ENCODE results near the gene TAF12.
A peak's percentile ranks its signal among the peaks of the same experiment; 100 is the strongest.

DNA sequence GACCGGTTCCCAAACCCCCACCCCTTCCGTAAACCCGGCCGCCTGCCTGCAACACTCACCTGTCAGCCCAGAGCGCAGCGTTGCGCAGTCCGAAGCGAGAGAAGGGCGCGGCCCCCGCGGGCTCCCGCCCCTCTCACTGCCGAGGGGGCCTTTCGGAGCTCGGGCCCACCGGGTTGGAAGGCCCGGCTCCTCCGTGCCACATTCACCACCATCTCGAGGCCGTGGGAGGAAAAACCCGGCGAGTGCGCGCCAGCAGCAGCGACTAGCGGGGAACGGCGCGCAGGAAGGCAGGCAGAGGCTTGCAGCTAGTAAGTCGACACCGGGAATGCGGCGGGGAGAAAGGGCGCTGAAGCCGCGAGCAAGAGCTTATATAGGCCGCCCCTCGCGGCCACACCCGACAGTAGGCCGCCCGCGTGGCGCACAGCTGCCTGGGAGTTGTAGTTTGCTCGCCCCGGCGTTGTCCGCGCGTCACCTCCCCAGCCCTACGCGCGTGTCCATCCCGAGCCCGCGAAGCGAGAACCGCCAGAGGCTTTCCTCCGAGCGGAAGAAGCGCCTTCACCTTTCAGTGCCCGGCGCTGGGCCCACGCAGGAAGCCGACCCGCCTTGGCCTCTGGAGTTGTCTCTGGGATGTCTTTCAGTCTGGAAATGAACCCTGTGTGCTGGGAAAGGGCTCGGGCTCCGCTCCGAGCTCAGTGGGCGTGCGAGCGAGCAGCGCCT is 61.2 kb downstream of the TAF12 start:
- TF ChIP-seq, protein P1, sequence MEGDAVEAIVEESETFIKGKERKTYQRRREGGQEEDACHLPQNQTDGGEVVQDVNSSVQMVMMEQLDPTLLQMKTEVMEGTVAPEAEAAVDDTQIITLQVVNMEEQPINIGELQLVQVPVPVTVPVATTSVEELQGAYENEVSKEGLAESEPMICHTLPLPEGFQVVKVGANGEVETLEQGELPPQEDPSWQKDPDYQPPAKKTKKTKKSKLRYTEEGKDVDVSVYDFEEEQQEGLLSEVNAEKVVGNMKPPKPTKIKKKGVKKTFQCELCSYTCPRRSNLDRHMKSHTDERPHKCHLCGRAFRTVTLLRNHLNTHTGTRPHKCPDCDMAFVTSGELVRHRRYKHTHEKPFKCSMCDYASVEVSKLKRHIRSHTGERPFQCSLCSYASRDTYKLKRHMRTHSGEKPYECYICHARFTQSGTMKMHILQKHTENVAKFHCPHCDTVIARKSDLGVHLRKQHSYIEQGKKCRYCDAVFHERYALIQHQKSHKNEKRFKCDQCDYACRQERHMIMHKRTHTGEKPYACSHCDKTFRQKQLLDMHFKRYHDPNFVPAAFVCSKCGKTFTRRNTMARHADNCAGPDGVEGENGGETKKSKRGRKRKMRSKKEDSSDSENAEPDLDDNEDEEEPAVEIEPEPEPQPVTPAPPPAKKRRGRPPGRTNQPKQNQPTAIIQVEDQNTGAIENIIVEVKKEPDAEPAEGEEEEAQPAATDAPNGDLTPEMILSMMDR (IDR thresholded peaks at IDR 0.05) = no peak
- TF ChIP-seq, protein P2, sequence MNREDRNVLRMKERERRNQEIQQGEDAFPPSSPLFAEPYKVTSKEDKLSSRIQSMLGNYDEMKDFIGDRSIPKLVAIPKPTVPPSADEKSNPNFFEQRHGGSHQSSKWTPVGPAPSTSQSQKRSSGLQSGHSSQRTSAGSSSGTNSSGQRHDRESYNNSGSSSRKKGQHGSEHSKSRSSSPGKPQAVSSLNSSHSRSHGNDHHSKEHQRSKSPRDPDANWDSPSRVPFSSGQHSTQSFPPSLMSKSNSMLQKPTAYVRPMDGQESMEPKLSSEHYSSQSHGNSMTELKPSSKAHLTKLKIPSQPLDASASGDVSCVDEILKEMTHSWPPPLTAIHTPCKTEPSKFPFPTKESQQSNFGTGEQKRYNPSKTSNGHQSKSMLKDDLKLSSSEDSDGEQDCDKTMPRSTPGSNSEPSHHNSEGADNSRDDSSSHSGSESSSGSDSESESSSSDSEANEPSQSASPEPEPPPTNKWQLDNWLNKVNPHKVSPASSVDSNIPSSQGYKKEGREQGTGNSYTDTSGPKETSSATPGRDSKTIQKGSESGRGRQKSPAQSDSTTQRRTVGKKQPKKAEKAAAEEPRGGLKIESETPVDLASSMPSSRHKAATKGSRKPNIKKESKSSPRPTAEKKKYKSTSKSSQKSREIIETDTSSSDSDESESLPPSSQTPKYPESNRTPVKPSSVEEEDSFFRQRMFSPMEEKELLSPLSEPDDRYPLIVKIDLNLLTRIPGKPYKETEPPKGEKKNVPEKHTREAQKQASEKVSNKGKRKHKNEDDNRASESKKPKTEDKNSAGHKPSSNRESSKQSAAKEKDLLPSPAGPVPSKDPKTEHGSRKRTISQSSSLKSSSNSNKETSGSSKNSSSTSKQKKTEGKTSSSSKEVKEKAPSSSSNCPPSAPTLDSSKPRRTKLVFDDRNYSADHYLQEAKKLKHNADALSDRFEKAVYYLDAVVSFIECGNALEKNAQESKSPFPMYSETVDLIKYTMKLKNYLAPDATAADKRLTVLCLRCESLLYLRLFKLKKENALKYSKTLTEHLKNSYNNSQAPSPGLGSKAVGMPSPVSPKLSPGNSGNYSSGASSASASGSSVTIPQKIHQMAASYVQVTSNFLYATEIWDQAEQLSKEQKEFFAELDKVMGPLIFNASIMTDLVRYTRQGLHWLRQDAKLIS (CRISPR knock-in tag; IDR thresholded peaks at IDR 0.05; ENCODE audit: borderline replicate concordance) = peak; percentile 74; the same call in 1 of the 2 replicates
- TF ChIP-seq JUN (CRISPR knock-in tag; IDR thresholded peaks at IDR 0.05) = peak; percentile 89; the same call in 1 of the 2 replicates
- no peak for TF ChIP-seq JAZF1 (CRISPR knock-in tag; IDR thresholded peaks at IDR 0.05)
- peak; percentile 94 for TF ChIP-seq SP1 (CRISPR knock-in tag; conservative IDR thresholded peaks at IDR 0.05)
- TF ChIP-seq TEAD4 (CRISPR knock-in tag; IDR thresholded peaks at IDR 0.05) = peak; percentile 72
- TF ChIP-seq, protein P3, sequence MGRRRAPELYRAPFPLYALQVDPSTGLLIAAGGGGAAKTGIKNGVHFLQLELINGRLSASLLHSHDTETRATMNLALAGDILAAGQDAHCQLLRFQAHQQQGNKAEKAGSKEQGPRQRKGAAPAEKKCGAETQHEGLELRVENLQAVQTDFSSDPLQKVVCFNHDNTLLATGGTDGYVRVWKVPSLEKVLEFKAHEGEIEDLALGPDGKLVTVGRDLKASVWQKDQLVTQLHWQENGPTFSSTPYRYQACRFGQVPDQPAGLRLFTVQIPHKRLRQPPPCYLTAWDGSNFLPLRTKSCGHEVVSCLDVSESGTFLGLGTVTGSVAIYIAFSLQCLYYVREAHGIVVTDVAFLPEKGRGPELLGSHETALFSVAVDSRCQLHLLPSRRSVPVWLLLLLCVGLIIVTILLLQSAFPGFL (CRISPR knock-in tag; IDR thresholded peaks at IDR 0.05; ENCODE audit: borderline replicate concordance) = no peak
- no peak for TF ChIP-seq IRF2 (CRISPR knock-in tag; IDR thresholded peaks at IDR 0.05; ENCODE audit: borderline replicate concordance, low read depth)
- TF ChIP-seq NFE2L1 (CRISPR knock-in tag; IDR thresholded peaks at IDR 0.05) = peak; percentile 70; the same call in 1 of the 2 replicates
- TF ChIP-seq ESRRA (CRISPR knock-in tag; IDR thresholded peaks at IDR 0.05; ENCODE audit: borderline replicate concordance) = peak; percentile 85
- TF ChIP-seq, protein P4, sequence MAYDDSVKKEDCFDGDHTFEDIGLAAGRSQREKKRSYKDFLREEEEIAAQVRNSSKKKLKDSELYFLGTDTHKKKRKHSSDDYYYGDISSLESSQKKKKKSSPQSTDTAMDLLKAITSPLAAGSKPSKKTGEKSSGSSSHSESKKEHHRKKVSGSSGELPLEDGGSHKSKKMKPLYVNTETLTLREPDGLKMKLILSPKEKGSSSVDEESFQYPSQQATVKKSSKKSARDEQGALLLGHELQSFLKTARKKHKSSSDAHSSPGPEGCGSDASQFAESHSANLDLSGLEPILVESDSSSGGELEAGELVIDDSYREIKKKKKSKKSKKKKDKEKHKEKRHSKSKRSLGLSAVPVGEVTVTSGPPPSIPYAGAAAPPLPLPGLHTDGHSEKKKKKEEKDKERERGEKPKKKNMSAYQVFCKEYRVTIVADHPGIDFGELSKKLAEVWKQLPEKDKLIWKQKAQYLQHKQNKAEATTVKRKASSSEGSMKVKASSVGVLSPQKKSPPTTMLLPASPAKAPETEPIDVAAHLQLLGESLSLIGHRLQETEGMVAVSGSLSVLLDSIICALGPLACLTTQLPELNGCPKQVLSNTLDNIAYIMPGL (CRISPR knock-in tag; IDR thresholded peaks at IDR 0.05) = peak; percentile 94
- TF ChIP-seq, protein P5, sequence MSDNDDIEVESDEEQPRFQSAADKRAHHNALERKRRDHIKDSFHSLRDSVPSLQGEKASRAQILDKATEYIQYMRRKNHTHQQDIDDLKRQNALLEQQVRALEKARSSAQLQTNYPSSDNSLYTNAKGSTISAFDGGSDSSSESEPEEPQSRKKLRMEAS (CRISPR knock-in tag; IDR thresholded peaks at IDR 0.05) = peak; percentile 81
